GM13977 (cell line): ENCODE measurements around the gene PRSS2.

Experiments
- DNase-seq: peaks from one replicate; pipeline ENCODE4 v3.0.0; 2012; ENCODE audit warnings: low spot score
- in situ Hi-C: fragments of 300-500 bp; cut with MboI; formaldehyde crosslinking; loops from one replicate; pipeline ENCODE4 v1.12.0; 2022; ENCODE audit warnings: low sequenced_read_pairs, low pct_unique_long_range_greater_than_20kb, mixed read lengths, inconsistent platforms; ENCODE audit not compliant: unreplicated experiment
- TF ChIP-seq, protein P1 (sequence below): IDR thresholded peaks from 2 replicates; pipeline ENCODE4 v1.5.1; 2012; ENCODE audit warnings: mild to moderate bottlenecking, control low read depth; ENCODE audit not compliant: insufficient read depth; ENCODE audit errors: extremely low read depth, missing control alignments

Gene PRSS2

GRCh38 chr7:142798451-142799436 is 28.0 kb downstream of the PRSS2 start:
- peak; percentile 31 for DNase-seq
- TF ChIP-seq, protein P1, sequence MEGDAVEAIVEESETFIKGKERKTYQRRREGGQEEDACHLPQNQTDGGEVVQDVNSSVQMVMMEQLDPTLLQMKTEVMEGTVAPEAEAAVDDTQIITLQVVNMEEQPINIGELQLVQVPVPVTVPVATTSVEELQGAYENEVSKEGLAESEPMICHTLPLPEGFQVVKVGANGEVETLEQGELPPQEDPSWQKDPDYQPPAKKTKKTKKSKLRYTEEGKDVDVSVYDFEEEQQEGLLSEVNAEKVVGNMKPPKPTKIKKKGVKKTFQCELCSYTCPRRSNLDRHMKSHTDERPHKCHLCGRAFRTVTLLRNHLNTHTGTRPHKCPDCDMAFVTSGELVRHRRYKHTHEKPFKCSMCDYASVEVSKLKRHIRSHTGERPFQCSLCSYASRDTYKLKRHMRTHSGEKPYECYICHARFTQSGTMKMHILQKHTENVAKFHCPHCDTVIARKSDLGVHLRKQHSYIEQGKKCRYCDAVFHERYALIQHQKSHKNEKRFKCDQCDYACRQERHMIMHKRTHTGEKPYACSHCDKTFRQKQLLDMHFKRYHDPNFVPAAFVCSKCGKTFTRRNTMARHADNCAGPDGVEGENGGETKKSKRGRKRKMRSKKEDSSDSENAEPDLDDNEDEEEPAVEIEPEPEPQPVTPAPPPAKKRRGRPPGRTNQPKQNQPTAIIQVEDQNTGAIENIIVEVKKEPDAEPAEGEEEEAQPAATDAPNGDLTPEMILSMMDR: no peak
- in situ Hi-C loops: no loop called here

DNA sequence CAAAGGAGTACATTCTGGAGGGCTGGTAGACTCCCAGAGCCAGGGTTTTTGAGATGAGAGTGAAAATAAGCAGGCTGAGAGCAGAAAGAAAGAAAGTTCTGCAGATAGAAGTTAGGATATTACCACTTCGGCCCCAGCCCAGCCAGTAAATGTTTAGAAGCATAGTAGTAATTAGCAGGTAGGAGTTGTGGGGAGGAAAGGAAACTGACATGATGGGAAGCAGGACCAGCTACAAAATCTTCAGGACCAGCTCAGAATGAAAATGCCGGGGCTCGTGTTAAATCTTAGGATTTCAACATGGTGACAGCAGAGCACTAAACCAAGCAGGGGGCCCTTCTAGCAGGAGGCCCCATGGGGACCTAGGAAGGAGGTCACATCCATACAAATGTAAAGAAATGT is 28.7 kb downstream of the PRSS2 start:
- in situ Hi-C loops: no loop called here
- TF ChIP-seq, protein P1: no peak
- no peak for DNase-seq

DNA sequence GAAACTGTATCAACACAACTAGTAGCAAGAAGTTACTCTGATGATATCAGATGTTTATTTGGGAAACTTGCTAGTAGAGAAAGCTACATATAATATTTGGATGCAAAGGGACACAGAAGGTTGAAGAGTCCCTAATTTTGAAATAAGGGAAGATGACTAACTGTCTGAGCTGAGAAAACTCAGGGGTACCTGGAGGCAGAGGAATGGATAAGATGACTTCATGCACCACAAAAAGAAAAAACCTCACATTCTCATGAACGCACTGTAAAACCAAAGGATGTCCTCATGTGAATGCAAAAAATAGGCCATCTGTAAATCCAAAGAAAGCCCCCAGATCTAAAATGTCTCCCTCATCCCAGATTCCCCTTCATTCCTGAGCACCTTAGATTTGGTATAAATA is 29.3 kb downstream of the PRSS2 start:
- no peak for DNase-seq
- TF ChIP-seq, protein P1: no peak
- in situ Hi-C loops: no loop called here

- TF ChIP-seq, protein P1: no peak
- DNase-seq: no peak
- in situ Hi-C loops: no loop called here
Observed at GRCh38 chr7:142800699-142801260, 30.0 kb downstream of the PRSS2 start.

GRCh38 chr7:142801601-142802295 is 31.0 kb downstream of the PRSS2 start:
- in situ Hi-C loops: no loop called here
- DNase-seq: no peak
- TF ChIP-seq, protein P1: no peak

DNA sequence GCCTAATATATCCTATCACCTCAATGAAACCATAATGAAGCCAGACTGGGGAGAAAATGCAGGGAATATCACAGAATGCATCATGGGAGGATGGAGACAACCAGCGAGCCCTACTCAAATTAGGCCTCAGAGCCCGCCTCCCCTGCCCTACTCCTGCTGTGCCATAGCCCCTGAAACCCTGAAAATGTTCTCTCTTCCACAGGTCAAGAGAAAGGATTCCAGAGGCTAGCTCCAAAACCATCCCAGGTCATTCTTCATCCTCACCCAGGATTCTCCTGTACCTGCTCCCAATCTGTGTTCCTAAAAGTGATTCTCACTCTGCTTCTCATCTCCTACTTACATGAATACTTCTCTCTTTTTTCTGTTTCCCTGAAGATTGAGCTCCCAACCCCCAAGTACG is 31.5 kb downstream of the PRSS2 start:
- no peak for DNase-seq
- in situ Hi-C loops: no loop called here

More for the DNA sequence above, 31.5 kb downstream of the PRSS2 start:
- TF ChIP-seq, protein P1: no peak
